Measurements from ENCODE around the gene ACOX3.

Gene ACOX3

DNA sequence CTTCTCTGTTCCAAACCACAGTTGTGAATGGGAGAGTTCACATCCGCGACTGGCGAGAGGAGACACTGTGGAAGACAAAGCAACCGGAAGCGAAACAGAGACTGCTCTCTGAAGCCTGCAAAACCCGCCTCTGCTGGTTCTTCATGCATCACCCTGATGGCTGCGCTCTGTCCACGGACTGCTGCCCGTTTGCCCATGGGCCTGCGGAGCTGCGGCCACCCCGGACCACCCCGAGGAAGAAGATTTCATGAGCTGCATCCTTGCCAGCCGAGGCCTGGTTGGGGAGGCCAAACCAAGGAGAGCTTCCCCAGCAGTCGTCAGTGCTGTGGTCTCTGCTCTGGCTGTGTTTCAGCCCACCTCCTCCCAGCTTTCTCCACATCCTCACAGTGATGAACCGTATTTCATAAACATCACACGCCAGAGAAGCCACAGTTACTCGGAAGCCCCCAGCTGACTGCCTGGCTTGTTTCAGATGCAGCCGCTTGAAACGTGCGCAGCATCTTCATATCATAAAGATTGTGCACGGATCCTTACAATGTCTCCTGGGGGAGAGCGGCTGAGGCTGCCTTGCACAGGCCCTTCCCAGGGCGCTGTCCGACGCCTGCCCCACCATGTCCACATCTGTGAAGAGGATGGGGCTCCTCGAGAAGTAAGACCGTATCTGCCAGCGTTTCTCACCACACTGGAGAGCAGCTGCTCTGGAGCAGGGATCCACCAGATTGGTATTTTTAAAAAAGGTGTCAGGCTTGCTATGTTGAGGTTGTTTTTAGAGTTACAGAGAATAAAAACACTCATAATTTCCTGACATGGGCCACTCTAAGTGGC is 35.4 kb upstream of the ACOX3 start:
- H3K18ac ChIP-seq (ENCODE audit: low read length) = no peak overlapping the region
- no peak overlapping the region for H4K8ac ChIP-seq (ENCODE audit: low read depth, low read length)
- H3K9ac ChIP-seq (ENCODE audit: low read depth, low read length, poor library complexity) = no peak overlapping the region
- no peak overlapping the region for H2AFZ ChIP-seq (ENCODE audit: low read length)
- no peaks in the 10 kb centered on the region for H3K9me3 ChIP-seq (replicated peaks in 1 of 2; ENCODE audit: control insufficient read depth in 2 of 2, insufficient read depth in 1 of 2, low read depth in 1 of 2, low read length in 2 of 2)
- no peak overlapping the region for H3K4ac ChIP-seq (ENCODE audit: low read length)
- no CpG with 5 or more reads among the region's 29 CpGs for WGBS, 2 donors (ENCODE audit: extremely low coverage in 2 of 2, insufficient read length in 2 of 2, insufficient replicate concordance in 1 of 2)
- no peak overlapping the region for H2BK15ac ChIP-seq (ENCODE audit: low read length)
- no peak for DNase-seq (ENCODE audit: low spot score)
- H3K27me3 ChIP-seq (ENCODE audit: control insufficient read depth in 3 of 3, insufficient read depth in 3 of 3, low read depth in 1 of 3, low read length in 3 of 3) = no peaks in the 10 kb centered on the region
- no peak overlapping the region for H4K91ac ChIP-seq (ENCODE audit: low read depth, low read length, poor library complexity)
- H3K4me1 ChIP-seq (ENCODE audit: control insufficient read depth in 2 of 2, insufficient read depth in 1 of 2, low read depth in 1 of 2, low read length in 2 of 2) = peaks cover 3 to 20% of the 10 kb centered on the region in 2 donors
- H2BK5ac ChIP-seq (ENCODE audit: low read length) = no peak overlapping the region
- no peak overlapping the region for H2BK12ac ChIP-seq (ENCODE audit: low read length)
- H3K4me2 ChIP-seq (ENCODE audit: insufficient read depth, low read length, poor library complexity, severe bottlenecking) = no peak overlapping the region
- H3K27ac ChIP-seq (replicated peaks; ENCODE audit: low read length) = no peak overlapping the region
- H2BK120ac ChIP-seq (ENCODE audit: low read depth, low read length) = no peak overlapping the region
- H3K23ac ChIP-seq (ENCODE audit: low read depth, low read length, poor library complexity) = peak overlapping the region; percentile 0
- H2AK5ac ChIP-seq (ENCODE audit: low read depth, low read length) = no peak overlapping the region
- peaks cover 9 to 18% of the 10 kb centered on the region in 2 donors for H3K36me3 ChIP-seq (replicated peaks in 1 of 2; ENCODE audit: control insufficient read depth in 2 of 2, insufficient read depth in 2 of 2, low read length in 2 of 2)
- no peak overlapping the region for H3K14ac ChIP-seq (ENCODE audit: low read length)
- no peak overlapping the region for H3K4me3 ChIP-seq (ENCODE audit: low read length in 2 of 2)
- peaks cover 8% of the 10 kb centered on the region for H3K79me1 ChIP-seq (ENCODE audit: low read depth, low read length)

DNA sequence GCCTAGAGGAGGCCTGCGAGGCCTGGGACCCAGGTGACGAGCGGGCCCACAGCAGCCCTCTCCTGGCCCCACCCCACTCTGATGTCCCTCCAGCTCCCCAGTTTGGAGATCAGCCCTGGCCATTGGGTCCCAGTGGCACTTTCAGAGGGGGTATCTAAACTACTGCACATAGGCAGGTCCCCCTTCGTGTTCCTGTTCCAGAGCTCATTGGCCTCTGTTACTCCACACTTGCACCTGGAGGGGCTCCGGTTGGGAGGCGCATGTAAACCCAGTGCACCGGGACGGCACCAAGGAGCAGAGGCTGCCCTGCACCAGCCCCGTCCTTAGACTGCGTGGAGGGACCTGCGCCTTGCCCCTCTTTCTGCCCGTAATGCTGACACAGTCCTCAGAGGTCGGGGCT is 34.3 kb upstream of the ACOX3 start:
- Histone ChIP-seq H3K4ac (ENCODE audit: low read length) (no peak overlapping the region), H2AFZ (ENCODE audit: low read length) (no peak overlapping the region)

DNA sequence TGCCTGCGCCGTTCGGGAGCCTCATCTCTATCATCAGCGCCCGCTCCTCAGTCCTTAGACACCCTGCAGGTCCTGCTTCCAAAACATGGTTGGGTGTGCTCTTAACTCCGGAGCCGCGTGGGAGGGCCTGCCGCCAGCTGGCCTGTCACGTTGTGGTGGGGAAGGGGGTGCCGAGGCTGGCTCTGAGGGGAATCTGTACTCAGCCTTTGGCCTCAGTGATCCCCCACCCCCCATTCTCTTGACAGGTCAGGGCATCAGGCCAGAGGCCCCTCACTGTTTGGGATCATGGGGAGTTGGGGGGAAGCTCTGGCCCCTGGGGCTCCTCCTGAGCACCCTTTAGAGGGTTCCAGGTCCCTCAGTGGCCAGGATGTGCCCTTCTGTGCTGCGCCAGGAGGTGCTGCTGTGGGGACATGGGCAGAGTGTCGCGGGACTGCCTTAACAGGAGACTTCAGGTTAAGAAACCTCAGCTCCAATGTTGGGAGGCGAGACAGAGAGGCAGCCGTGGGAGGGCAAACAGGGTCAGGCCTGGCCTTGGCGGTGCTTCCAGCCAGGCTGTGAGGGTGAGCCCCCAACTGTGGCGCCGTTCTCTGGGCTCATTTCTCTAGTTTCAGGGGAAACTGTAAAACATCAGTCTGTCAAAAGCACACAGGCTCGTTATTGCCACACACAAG is 33.5 kb upstream of the ACOX3 start:
- H3K18ac ChIP-seq (ENCODE audit: low read length) = peak overlapping the region; percentile 59
- H2BK5ac ChIP-seq (ENCODE audit: low read length) = peak overlapping the region; percentile 10
- peak overlapping the region; percentile 28 for H3K23ac ChIP-seq (ENCODE audit: low read depth, low read length, poor library complexity)
- no peak overlapping the region for H3K4me2 ChIP-seq (ENCODE audit: insufficient read depth, low read length, poor library complexity, severe bottlenecking)
- H3K4me3 ChIP-seq (ENCODE audit: low read length in 2 of 2) = no peak overlapping the region
- H2AK5ac ChIP-seq (ENCODE audit: low read depth, low read length) = peak overlapping the region; percentile 57
- H2BK12ac ChIP-seq (ENCODE audit: low read length) = no peak overlapping the region
- peak overlapping the region; percentile 66 for H3K9ac ChIP-seq (ENCODE audit: low read depth, low read length, poor library complexity)
- peaks cover 8 to 31% of the 10 kb centered on the region in 2 donors for H3K36me3 ChIP-seq (replicated peaks in 1 of 2; ENCODE audit: control insufficient read depth in 2 of 2, insufficient read depth in 2 of 2, low read length in 2 of 2)
- no CpG with 5 or more reads among the region's 20 CpGs for WGBS, 2 donors (ENCODE audit: extremely low coverage in 2 of 2, insufficient read length in 2 of 2, insufficient replicate concordance in 1 of 2)
- no peak overlapping the region for H2BK15ac ChIP-seq (ENCODE audit: low read length)
- H4K8ac ChIP-seq (ENCODE audit: low read depth, low read length) = no peak overlapping the region
- H2BK120ac ChIP-seq (ENCODE audit: low read depth, low read length) = no peak overlapping the region
- H3K4ac ChIP-seq (ENCODE audit: low read length) = no peak overlapping the region
- H3K27me3 ChIP-seq (ENCODE audit: control insufficient read depth in 3 of 3, insufficient read depth in 3 of 3, low read depth in 1 of 3, low read length in 3 of 3) = no peaks in the 10 kb centered on the region
- H3K27ac ChIP-seq (replicated peaks; ENCODE audit: low read length) = no peak overlapping the region
- peaks cover 8% of the 10 kb centered on the region for H3K79me1 ChIP-seq (ENCODE audit: low read depth, low read length)
- no peak for DNase-seq (ENCODE audit: low spot score)
- H2AFZ ChIP-seq (ENCODE audit: low read length) = no peak overlapping the region
- H4K91ac ChIP-seq (ENCODE audit: low read depth, low read length, poor library complexity) = peak overlapping the region; percentile 60
- H3K14ac ChIP-seq (ENCODE audit: low read length) = peak overlapping the region; percentile 40
- H3K4me1 ChIP-seq (ENCODE audit: control insufficient read depth in 2 of 2, insufficient read depth in 1 of 2, low read depth in 1 of 2, low read length in 2 of 2) = peaks cover under 1 to 21% of the 10 kb centered on the region in 2 donors
- no peaks in the 10 kb centered on the region for H3K9me3 ChIP-seq (replicated peaks in 1 of 2; ENCODE audit: control insufficient read depth in 2 of 2, insufficient read depth in 1 of 2, low read depth in 1 of 2, low read length in 2 of 2)

More for the DNA sequence above, 34.3 kb upstream of the ACOX3 start:
- no peak overlapping the region for H2BK15ac ChIP-seq (ENCODE audit: low read length)
- no peak overlapping the region for H3K4me3 ChIP-seq (ENCODE audit: low read length in 2 of 2)
- no peak overlapping the region for H2BK120ac ChIP-seq (ENCODE audit: low read depth, low read length)
- H2BK5ac ChIP-seq (ENCODE audit: low read length) = peak overlapping the region; percentile 10
- H4K8ac ChIP-seq (ENCODE audit: low read depth, low read length) = no peak overlapping the region
- peaks cover 9 to 23% of the 10 kb centered on the region in 2 donors for H3K36me3 ChIP-seq (replicated peaks in 1 of 2; ENCODE audit: control insufficient read depth in 2 of 2, insufficient read depth in 2 of 2, low read length in 2 of 2)
- no peak overlapping the region for H3K23ac ChIP-seq (ENCODE audit: low read depth, low read length, poor library complexity)
- peaks cover 8% of the 10 kb centered on the region for H3K79me1 ChIP-seq (ENCODE audit: low read depth, low read length)
- no peak overlapping the region for H4K91ac ChIP-seq (ENCODE audit: low read depth, low read length, poor library complexity)
- H3K14ac ChIP-seq (ENCODE audit: low read length) = no peak overlapping the region
- H2AK5ac ChIP-seq (ENCODE audit: low read depth, low read length) = no peak overlapping the region
- DNase-seq (ENCODE audit: low spot score) = no peak
- H3K18ac ChIP-seq (ENCODE audit: low read length) = peak overlapping the region; percentile 11
- peaks cover 3 to 20% of the 10 kb centered on the region in 2 donors for H3K4me1 ChIP-seq (ENCODE audit: control insufficient read depth in 2 of 2, insufficient read depth in 1 of 2, low read depth in 1 of 2, low read length in 2 of 2)
- H3K27ac ChIP-seq (replicated peaks; ENCODE audit: low read length) = no peak overlapping the region
- H2BK12ac ChIP-seq (ENCODE audit: low read length) = no peak overlapping the region
- H3K9ac ChIP-seq (ENCODE audit: low read depth, low read length, poor library complexity) = no peak overlapping the region
- H3K4me2 ChIP-seq (ENCODE audit: insufficient read depth, low read length, poor library complexity, severe bottlenecking) = no peak overlapping the region
- WGBS, 2 donors (ENCODE audit: extremely low coverage in 2 of 2, insufficient read length in 2 of 2, insufficient replicate concordance in 1 of 2) = no CpG with 5 or more reads among the region's 13 CpGs
- H3K27me3 ChIP-seq (ENCODE audit: control insufficient read depth in 3 of 3, insufficient read depth in 3 of 3, low read depth in 1 of 3, low read length in 3 of 3) = no peaks in the 10 kb centered on the region
- H3K9me3 ChIP-seq (replicated peaks in 1 of 2; ENCODE audit: control insufficient read depth in 2 of 2, insufficient read depth in 1 of 2, low read depth in 1 of 2, low read length in 2 of 2) = no peaks in the 10 kb centered on the region

All from neuronal stem cell (in vitro differentiated cells).